SK-N-MC (cell line): ENCODE results near the gene CTCF.

Experiments
- DNase-seq: peaks from one replicate; pipeline ENCODE4 v3.0.0-alpha.2; 2011; ENCODE audit warnings: low read depth, low spot score
- H3K27ac ChIP-seq: fragments of 200-600 bp; sonication (generic); 2 replicates; pipeline ENCODE4 v1.5.1; 2016; ENCODE audit warnings: mixed run types
- H3K36me3 ChIP-seq: fragments of 200-600 bp; sonication (generic); 2 replicates; pipeline ENCODE4 v1.6.1; 2017; ENCODE audit warnings: antibody characterized with exemption, low read length, mixed read lengths; ENCODE audit not compliant: insufficient read depth
- H3K4me3 ChIP-seq: fragments of 200-600 bp; sonication (generic); 2 replicates; pipeline ENCODE4 v1.5.1; 2016
- H3K9ac ChIP-seq: fragments of 200-600 bp; sonication (generic); 2 replicates; pipeline ENCODE4 v1.8.0; 2017; ENCODE audit warnings: mixed run types, mixed read lengths; ENCODE audit not compliant: insufficient read length
- H3K9me3 ChIP-seq: fragments of 200-600 bp; sonication (generic); 2 replicates; pipeline ENCODE4 v1.6.1; 2017; ENCODE audit warnings: low read depth, mild to moderate bottlenecking, antibody characterized with exemption, low read length, moderate library complexity, mixed read lengths
- EZH2 ChIP-seq: fragments of 200-600 bp; sonication (generic); IDR thresholded peaks from one replicate; pipeline ENCODE4 v1.6.1; 2017; ENCODE audit warnings: antibody characterized with exemption
- FOXP2 ChIP-seq: optimal IDR thresholded peaks from 2 replicates; pipeline ENCODE3; 2011; ENCODE audit warnings: mild to moderate bottlenecking, moderate library complexity; ENCODE audit not compliant: insufficient read depth; ENCODE audit errors: extremely low read length, control extremely low read depth
- POLR2AphosphoS5 ChIP-seq: IDR thresholded peaks from 2 replicates; pipeline ENCODE4 v1.6.1; 2012; ENCODE audit warnings: mild to moderate bottlenecking, low read depth, low read length, borderline replicate concordance

CTCF gene

DNA sequence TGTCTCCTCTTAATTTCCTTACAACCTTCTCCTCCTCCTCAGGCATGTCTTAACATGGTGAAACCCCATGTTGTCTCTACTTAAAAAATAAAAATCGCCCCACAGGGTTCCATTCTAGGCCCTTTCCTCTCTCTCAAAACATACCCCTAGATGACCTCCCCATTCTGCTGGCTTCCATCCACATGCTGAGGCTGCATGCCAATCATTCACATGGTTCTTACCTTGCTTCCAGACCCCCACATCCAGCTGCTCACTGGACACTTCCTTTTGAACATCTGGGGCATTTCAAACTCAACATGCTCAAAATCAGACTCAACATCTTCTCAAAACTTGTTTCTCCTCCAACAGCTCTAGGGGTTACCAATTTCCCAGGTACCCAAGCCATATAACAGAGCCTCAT lies 12.4 kb upstream of the CTCF start:
- Histone ChIP-seq H3K4me3 (no peak overlapping the region), H3K27ac (no peak overlapping the region), H3K36me3 (no peaks in the 10 kb centered on the region), H3K9me3 (no peaks in the 10 kb centered on the region), H3K9ac (no peak overlapping the region)
- no peak for TF ChIP-seq POLR2AphosphoS5
- no peak for TF ChIP-seq EZH2
- TF ChIP-seq FOXP2 = no peak
- no peak for DNase-seq

DNA sequence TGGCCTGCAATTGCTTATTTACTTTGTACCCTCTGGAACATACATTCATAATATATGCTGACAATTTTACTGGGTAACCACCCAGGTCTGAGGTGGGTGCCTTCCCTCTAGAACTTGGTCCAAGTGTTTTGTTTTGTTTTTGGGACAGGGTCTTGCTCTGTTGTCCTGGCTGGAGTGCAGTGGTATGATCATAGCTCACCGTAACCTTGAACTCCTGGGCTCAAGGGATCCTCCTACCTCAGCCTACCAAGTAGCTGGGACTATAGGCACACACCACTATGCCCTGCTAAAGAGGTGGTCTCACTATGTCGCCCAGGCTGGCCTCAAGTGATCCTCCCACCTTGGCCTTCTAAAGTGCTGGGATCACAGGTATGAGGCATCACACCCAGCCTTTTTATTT lies 11.2 kb upstream of the CTCF start:
- no peak for DNase-seq
- H3K4me3 ChIP-seq = no peak overlapping the region
- no peaks in the 10 kb centered on the region for H3K36me3 ChIP-seq
- no peak overlapping the region for H3K9ac ChIP-seq
- no peaks in the 10 kb centered on the region for H3K9me3 ChIP-seq
- H3K27ac ChIP-seq = no peak overlapping the region
- no peak for TF ChIP-seq POLR2AphosphoS5
- no peak for TF ChIP-seq FOXP2
- no peak for TF ChIP-seq EZH2

DNA sequence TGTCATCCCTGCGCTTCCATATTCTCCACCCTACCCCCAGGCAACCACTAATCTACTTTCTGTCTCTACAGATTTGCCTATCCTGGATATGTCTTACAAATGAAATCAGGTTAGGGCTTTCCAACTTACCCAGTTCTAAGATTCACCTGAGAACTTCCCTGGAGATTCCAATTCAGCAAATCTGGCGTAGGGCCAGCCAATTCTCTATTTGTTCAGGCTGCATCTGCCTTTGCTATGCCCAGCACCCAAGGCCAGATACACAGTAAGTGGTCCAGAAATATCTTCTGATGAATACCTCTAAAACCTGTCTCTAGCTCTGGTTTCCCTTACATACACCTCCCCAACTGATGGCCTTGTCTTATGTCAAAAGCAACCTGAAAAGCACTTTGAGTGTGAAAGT lies 10.4 kb upstream of the CTCF start:
- Histone ChIP-seq H3K9ac (no peak overlapping the region), H3K4me3 (no peak overlapping the region), H3K27ac (no peak overlapping the region), H3K9me3 (no peaks in the 10 kb centered on the region), H3K36me3 (no peaks in the 10 kb centered on the region)
- DNase-seq = no peak
- TF ChIP-seq POLR2AphosphoS5 = no peak

DNA sequence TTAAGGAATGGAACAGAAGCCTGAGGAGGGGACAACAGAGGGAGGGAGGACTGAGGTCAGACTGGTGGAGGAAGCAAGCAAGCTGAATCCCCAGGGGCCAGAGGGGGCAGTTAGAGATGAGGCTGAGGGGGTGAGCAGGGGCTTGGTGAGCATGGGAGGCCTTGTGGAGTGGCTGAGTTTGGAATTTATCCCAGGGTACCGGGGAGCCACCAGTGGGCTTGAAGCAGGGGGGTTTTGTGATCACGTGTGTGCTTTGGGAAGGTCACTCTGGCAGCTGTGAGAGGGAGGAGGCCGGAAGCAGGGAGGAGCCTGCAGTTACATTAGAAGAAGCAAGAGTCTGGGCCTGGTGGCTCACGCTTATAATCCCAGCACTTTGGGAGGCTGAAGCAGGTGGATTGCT lies 9.8 kb upstream of the CTCF start:
- DNase-seq = no peak
- no peak overlapping the region for H3K4me3 ChIP-seq
- H3K27ac ChIP-seq = no peak overlapping the region
- H3K9me3 ChIP-seq = no peaks in the 10 kb centered on the region
- TF ChIP-seq FOXP2 = no peak
- no peak for TF ChIP-seq POLR2AphosphoS5
- no peak for TF ChIP-seq EZH2
- no peaks in the 10 kb centered on the region for H3K36me3 ChIP-seq
- H3K9ac ChIP-seq = no peak overlapping the region

DNA sequence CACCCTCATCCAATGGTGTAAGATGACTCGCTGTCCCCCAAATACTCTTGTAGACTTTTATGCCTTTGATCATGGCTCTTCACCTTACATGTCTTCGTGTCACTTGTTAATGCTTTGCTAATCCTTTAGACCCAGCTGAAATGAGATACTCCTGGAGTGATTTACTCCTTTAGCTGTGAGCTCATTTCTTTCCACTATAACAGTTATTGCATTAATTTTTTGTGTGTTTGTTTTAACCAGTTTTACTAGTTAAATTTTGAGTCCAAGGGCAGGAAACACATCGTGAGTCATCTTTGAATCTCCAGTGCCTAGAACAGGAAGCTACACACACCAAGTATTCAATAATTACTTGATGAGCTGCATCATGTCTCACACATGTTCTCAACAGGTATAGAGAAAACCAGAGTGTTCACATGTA lies 6.5 kb upstream of the CTCF start:
- Histone ChIP-seq H3K9ac (no peak overlapping the region), H3K27ac (no peak overlapping the region), H3K9me3 (no peaks in the 10 kb centered on the region), H3K4me3 (no peak overlapping the region), H3K36me3 (no peaks in the 10 kb centered on the region)
- TF ChIP-seq FOXP2 (no peak), POLR2AphosphoS5 (no peak), EZH2 (no peak)
- no peak for DNase-seq

DNA sequence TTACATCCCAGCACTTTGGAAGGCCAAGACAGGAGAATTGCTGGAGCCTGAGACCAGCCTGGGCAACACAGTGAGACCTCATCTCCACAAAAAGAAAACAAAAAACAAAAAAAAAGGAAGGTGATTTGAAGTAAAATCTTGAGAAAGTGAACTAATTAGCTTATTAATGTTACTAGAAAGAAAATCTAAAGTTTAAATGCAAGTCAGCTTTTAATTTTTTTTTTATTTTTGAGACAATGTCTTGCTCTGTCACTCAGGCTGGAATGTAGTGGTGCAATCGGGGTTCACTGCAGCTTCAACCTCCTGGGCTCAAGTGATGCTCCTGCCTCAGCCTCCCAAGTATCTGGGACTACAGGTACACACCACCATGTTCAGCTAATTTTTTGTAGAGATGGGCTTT lies 3.5 kb upstream of the CTCF start:
- H3K9ac ChIP-seq = no peak overlapping the region
- H3K36me3 ChIP-seq = no peaks in the 10 kb centered on the region
- H3K9me3 ChIP-seq = no peaks in the 10 kb centered on the region
- H3K4me3 ChIP-seq = no peak overlapping the region
- no peak for TF ChIP-seq FOXP2
- TF ChIP-seq POLR2AphosphoS5 = no peak
- TF ChIP-seq EZH2 = no peak
- H3K27ac ChIP-seq = no peak overlapping the region
- DNase-seq = no peak

DNA sequence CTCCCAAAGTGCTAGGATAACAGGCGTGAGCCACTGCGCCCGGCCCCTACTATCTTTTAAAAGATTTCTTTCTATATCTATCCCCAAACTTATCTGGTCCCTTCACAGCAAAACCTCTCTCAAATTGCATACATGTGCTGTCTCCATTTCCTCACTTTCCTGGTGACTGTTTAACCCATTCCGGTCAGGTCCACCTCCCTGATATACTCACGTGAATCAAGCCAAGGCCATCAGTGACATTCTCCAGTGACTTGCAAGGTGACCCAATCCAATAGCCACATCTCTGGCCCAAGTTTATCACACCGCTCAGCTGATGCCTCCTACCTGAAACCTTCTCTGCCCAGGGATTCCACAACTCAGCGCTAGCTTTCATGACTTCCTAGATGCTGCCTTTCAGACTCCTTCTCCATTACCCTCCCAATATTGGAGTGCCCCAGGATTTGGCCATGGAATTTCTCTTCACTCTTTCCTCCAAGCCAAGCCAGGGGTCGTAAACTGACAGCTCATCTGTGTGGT lies 1.4 kb upstream of the CTCF start:
- no peak for DNase-seq
- Histone ChIP-seq H3K9ac (no peak overlapping the region), H3K4me3 (peak overlapping the region; percentile 81), H3K9me3 (no peaks in the 10 kb centered on the region), H3K27ac (peak overlapping the region; percentile 87; the same call in 1 of the 2 replicates), H3K36me3 (no peaks in the 10 kb centered on the region)
- TF ChIP-seq POLR2AphosphoS5 (no peak), FOXP2 (no peak), EZH2 (no peak)

DNA sequence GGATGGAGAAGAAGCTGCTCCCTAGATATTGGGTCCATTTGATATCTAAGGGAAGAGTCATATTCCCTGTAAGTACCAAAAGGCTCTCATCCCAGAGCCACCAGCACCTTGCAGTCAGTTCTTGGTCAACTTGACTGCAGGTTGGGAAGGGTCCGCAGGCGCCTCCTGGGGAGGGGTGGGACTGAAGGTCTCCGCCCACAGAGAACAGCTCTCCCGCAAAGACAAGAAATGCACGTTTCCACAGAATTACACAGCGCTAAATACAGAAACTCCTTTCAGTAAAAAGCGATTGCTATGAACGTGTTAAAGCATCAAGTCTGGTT lies 864 bp upstream of the CTCF start:
- no peaks in the 10 kb centered on the region for H3K9me3 ChIP-seq
- H3K4me3 ChIP-seq = peak overlapping the region; percentile 81
- TF ChIP-seq EZH2 = no peak
- no peak for TF ChIP-seq FOXP2
- no peak for TF ChIP-seq POLR2AphosphoS5
- H3K9ac ChIP-seq = peak overlapping the region; percentile 80
- no peaks in the 10 kb centered on the region for H3K36me3 ChIP-seq
- no peak for DNase-seq
- H3K27ac ChIP-seq = peak overlapping the region; percentile 87

DNA sequence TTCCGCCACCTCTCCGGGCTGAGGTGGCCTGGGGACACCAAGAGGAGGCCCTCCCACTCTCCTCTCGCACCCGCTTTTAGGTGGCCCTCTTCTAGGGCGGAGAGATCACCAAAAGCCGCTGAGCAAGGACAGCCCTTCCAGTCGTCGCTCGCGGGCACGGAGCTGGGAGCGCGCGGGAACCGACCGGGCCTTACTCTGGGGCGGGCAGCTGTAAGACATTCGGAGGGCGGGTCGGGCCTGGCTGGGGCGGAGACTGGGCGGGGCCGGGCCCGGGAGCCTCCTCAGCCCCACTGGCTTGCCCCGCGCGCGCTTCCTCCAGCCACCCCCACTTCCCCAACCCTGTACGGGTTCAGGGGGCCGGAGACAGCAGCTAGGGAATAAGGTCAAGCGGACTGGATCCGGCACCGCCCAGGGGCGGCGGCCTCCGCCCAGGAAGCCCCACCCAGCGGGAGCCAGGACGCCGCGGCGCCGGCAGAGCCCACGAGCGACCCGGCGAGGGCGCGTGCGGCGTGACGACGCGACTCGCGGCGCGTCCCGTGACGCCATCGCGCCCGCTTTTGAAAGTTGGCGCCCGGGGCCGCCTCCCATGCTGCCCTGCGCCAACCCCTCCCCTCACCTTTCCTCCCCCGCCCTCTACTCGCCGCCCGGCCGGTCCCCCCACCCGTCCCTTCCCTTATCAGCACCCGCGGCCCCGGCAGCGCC lies 351 bp upstream of the CTCF start:
- H3K9ac ChIP-seq = peak overlapping the region; percentile 80
- peak overlapping the region; percentile 81 for H3K4me3 ChIP-seq
- peak overlapping the region; percentile 92 for H3K27ac ChIP-seq
- TF ChIP-seq POLR2AphosphoS5 = peak; percentile 84
- no peak for TF ChIP-seq FOXP2
- H3K36me3 ChIP-seq = no peaks in the 10 kb centered on the region
- DNase-seq = no peak
- H3K9me3 ChIP-seq = no peaks in the 10 kb centered on the region
